NCI-H1436 (cell line): ENCODE results near the gene AFF4.
"Not testable (repeated sequence)": the region's sequence is repeated elsewhere in the genome, so short reads cannot be mapped to it uniquely, and the experiment has no call there.

ENCODE experiments used
- DNase-seq: peaks from one replicate; lab custom pipeline; 2025; lab: John Stamatoyannopoulos, UW

AFF4 gene

GRCh38 chr5:132956166-132956799, 7.2 kb downstream of the AFF4 start:
- not testable (repeated sequence) for DNase-seq

- no peak for DNase-seq
Observed at GRCh38 chr5:132953710-132954109, 9.7 kb downstream of the AFF4 start.

- no peak for DNase-seq
Observed at GRCh38 chr5:132952829-132953228, 10.6 kb downstream of the AFF4 start.

GRCh38 chr5:132951897-132952296, 11.5 kb downstream of the AFF4 start:
- DNase-seq = no peak

- DNase-seq = no peak
Observed at GRCh38 chr5:132949136-132949535, 14.3 kb downstream of the AFF4 start.

GRCh38 chr5:132947671-132948070, 15.8 kb downstream of the AFF4 start:
- DNase-seq = no peak

- DNase-seq = not testable (repeated sequence)
Observed at GRCh38 chr5:132945315-132945714, 18.1 kb downstream of the AFF4 start.

GRCh38 chr5:132943362-132944022, 19.9 kb downstream of the AFF4 start:
- no peak for DNase-seq

GRCh38 chr5:132941331-132941730, 22.1 kb downstream of the AFF4 start:
- DNase-seq = no peak

- DNase-seq = no peak
Observed at GRCh38 chr5:132928062-132928407, 35.4 kb downstream of the AFF4 start.

GRCh38 chr5:132927355-132928061, 35.9 kb downstream of the AFF4 start:
- DNase-seq = no peak

GRCh38 chr5:132926437-132926836, 37.0 kb downstream of the AFF4 start:
- DNase-seq = no peak

GRCh38 chr5:132916086-132916485, 47.3 kb downstream of the AFF4 start:
- DNase-seq = no peak

GRCh38 chr5:132915681-132916080, 47.8 kb downstream of the AFF4 start:
- DNase-seq = no peak

- DNase-seq = no peak
Observed at GRCh38 chr5:132909702-132910101, 53.7 kb downstream of the AFF4 start.

- DNase-seq = no peak
Observed at GRCh38 chr5:132907161-132907560, 56.3 kb downstream of the AFF4 start.

GRCh38 chr5:132905938-132906337, 57.5 kb downstream of the AFF4 start:
- DNase-seq = no peak

GRCh38 chr5:132901730-132902129, 61.7 kb downstream of the AFF4 start:
- no peak for DNase-seq

GRCh38 chr5:132901036-132901435, 62.4 kb downstream of the AFF4 start:
- DNase-seq = peak; percentile 11

GRCh38 chr5:132898094-132898493, 65.3 kb downstream of the AFF4 start:
- DNase-seq = no peak

- no peak for DNase-seq
Observed at GRCh38 chr5:132896685-132897084, 66.7 kb downstream of the AFF4 start.

- DNase-seq = no peak
Observed at GRCh38 chr5:132895719-132896305, 67.6 kb downstream of the AFF4 start.

GRCh38 chr5:132890817-132891216, 72.6 kb downstream of the AFF4 start:
- no peak for DNase-seq
